GM19395 (cell line): ENCODE data around the gene KSR2.
"Not testable (repeated sequence)": the region's sequence is repeated elsewhere in the genome, so short reads cannot be mapped to it uniquely, and the experiment has no call there.

Experiments used
- ATAC-seq: cut with Tn5 transposase; IDR thresholded peaks from one replicate; pipeline ENCODE4 v1.9.1; 2021; ENCODE audit warnings: mild to moderate bottlenecking, moderate library complexity; ENCODE audit not compliant: unreplicated experiment

The KSR2 gene

GRCh38 chr12:117860787-117861290 lies 108.0 kb downstream of the KSR2 start:
- ATAC-seq: not testable (repeated sequence)

DNA sequence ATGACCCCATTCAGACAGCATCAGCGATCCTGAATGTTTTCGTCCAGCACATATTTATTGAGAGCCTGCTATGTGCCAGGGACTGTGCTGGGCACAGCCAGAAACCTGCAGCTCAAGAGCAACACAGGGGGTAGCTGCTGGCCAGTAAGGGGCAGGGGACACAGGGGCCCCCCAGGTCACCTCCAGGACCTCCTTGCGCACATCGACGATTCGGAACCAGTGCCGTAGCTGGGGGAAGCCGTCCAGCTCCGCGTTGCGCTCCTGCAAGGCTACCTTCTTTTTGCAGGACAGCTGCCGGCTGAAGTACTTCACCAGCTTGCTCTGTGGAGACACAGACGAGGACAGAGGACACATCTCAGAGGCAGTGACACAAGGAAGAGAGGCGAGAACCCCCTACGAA lies 108.7 kb downstream of the KSR2 start:
- no peak for ATAC-seq

- no peak for ATAC-seq
Observed at GRCh38 chr12:117857632-117858612, 110.9 kb downstream of the KSR2 start.

- ATAC-seq: not testable (repeated sequence)
Observed at GRCh38 chr12:117857139-117857538, 111.7 kb downstream of the KSR2 start.

DNA sequence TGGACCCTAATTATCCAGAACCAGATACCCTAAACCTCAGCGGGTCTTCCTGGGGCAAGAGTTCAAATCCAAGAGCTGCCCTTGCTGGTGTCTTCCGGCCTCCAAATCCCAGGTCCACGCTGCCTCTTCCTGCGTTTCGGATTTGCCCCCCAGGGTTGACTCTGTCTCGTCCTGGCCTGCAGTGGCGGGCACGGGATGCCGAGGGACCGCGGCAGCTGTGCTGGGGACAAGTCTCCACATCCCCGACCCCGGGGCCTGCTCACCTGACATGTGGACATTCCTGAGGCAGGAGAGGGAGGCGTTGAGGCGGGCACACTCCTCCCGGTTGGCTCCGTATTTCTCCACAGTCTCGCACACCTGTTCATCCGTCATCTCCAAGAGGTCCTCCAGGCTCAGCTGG lies 113.6 kb downstream of the KSR2 start:
- no peak for ATAC-seq

GRCh38 chr12:117854339-117855012 lies 114.3 kb downstream of the KSR2 start:
- no peak for ATAC-seq

- ATAC-seq: no peak
Observed at GRCh38 chr12:117853600-117853999, 115.2 kb downstream of the KSR2 start.

DNA sequence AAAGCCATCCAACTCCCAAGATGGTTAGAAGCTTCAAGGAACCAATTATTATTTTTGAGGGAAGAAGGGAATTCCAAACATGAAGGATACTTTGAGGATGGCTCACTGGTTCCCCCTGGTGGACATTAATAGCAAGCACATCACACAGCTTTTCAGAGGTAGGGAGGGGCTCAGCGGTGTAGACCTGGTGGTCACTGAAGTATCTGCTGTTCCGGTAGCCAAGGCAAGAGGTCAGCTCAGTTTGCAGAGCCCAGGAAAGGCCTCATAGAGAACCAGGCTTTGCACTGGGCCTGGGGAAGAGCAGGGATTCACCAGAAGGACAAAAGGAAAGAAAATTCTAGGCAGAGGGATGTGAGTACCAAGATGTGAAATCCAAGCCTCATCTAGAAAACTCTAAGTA lies 118.7 kb downstream of the KSR2 start:
- no peak for ATAC-seq

DNA sequence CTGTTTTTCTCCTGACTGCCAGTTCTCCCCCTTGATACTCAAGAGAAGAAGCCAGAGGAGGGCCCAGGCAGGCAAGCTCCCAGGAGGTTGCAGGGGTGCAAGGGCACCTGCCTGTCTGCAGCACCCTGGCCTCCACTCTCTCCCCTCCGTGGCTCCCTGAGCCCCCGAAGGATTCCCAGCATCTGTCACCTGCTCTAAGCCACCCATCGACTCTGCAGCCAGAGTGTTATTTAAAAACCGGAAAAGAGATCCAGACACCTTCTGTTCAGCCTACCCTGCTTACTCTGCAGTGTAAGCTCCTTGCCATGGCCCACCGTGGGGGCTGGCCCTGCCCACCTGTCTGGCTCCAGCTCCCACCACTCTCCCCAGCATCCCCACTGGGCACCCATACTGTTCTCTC lies 121.4 kb downstream of the KSR2 start:
- no peak for ATAC-seq

DNA sequence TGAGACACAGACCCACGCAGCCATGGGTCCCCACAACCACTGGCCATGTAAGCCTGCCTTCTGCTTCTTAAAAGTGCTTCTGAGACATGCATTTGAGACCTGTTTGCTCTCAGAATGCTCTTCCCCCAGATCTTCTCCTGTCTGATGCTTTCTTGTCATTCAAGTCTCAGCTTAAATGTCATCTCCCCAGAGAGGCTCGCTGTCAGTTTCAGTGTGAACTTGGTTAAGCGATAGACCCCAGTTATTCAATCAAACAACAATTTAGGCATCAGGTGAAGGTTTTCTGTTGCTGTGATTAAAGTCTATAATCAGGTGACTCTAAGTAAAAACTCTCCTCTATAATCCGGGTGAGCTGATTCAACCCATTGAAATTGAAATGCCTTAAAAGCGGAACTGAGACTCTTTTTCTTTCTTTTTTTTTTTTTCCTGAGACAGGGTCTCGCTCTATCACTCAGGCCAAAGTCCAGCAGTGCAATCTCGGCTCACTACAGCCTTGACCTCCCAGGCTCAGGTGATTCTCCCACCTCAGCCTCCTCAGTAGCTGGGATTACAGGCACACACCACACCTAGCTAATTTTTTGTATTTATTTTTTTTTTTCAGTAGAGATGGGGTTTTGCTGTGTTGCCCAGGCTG lies 123.4 kb downstream of the KSR2 start:
- ATAC-seq: no peak

DNA sequence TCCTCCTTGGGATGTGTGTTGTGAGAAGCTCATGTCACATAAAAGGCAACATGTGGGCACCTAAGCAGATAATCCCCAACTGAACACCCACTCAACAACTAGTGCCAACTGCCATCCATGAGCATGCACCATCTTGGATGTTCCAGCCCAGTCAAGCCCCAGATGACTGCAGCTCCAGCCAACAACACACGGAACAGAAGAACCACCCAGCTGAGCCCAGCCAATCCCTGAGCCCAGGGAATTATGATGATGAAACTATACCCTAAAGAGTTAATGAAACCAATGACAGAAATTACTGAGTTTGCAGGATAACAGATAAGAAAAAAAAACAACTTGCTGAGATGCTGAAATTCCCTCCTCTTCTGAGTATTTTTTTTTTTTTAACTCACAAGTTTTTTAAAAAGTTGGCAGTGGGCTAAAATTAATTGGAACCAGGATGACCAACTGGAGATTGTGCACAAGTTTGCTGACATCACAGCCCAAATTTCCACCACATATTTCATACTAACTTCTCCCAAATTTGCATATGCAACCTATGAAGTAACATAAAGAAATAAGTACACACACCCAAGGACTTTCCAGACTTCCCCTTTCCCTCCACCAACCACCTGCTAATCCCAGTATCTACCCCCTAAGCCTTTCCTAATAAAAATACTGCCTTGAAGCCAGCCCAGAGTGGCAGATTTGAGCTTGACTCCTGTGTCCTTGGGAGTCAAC lies 124.5 kb downstream of the KSR2 start:
- no peak for ATAC-seq

- no peak for ATAC-seq
Observed at GRCh38 chr12:117842630-117843029, 126.2 kb downstream of the KSR2 start.

DNA sequence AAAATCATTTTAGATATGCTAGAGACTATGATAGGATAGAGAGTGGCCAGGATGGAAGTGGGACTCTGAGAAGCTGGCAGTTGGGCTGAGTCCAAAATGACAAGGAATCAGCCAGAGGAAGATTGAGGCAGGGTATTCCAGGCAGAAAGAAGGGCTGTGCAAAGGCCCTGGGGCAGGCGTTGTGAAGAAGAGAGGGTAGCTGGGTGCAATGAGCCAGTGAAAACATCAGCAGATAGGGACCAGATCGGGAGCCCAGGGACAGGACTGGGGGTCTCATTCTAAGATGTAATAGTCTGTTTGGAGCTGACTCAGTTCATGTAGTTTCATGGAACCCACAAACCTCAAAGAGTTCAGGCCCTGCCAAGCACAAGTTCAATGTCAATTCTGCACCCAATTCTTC lies 126.6 kb downstream of the KSR2 start:
- ATAC-seq: no peak

- no peak for ATAC-seq
Observed at GRCh38 chr12:117837737-117838050, 131.1 kb downstream of the KSR2 start.

GRCh38 chr12:117836999-117837736 lies 131.6 kb downstream of the KSR2 start:
- ATAC-seq: no peak

DNA sequence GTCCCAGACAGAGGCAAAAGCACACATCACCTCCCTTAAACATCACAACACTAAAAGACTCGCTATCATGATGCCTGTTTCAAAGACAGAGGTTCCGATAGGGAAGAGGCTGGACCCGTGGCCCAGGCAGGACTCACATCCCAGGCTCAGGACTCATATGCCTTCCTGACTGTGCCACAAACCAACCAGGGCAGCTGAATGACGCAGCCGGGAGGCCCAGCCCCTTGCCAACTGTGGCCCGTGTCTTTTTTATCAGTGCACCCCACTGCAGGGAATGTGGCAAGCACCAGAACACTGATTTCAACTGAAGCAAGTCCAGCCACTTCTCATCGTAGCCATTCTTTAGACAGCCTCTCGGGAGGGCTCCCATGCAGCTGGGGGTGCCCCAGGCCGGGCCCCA lies 132.3 kb downstream of the KSR2 start:
- ATAC-seq: no peak

DNA sequence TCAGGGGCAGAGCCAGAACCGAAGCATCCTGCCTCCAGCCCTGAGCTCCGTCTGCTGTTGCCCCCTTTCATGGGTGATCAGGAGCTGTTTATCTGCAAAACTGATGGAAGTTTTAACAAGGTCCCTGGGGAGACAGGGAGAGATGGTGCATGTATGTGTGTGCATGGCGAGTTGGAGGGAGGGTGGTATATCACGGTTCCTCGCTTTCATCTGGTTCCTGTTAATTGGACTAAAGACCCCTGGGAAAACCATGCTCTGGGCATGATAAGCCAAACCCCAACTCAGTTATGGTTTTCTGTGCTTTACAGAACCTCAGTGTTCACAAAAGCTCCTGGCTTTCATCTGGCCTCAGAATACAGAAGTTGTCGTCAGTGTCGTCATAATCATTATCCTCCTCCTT lies 133.6 kb downstream of the KSR2 start:
- ATAC-seq: no peak

DNA sequence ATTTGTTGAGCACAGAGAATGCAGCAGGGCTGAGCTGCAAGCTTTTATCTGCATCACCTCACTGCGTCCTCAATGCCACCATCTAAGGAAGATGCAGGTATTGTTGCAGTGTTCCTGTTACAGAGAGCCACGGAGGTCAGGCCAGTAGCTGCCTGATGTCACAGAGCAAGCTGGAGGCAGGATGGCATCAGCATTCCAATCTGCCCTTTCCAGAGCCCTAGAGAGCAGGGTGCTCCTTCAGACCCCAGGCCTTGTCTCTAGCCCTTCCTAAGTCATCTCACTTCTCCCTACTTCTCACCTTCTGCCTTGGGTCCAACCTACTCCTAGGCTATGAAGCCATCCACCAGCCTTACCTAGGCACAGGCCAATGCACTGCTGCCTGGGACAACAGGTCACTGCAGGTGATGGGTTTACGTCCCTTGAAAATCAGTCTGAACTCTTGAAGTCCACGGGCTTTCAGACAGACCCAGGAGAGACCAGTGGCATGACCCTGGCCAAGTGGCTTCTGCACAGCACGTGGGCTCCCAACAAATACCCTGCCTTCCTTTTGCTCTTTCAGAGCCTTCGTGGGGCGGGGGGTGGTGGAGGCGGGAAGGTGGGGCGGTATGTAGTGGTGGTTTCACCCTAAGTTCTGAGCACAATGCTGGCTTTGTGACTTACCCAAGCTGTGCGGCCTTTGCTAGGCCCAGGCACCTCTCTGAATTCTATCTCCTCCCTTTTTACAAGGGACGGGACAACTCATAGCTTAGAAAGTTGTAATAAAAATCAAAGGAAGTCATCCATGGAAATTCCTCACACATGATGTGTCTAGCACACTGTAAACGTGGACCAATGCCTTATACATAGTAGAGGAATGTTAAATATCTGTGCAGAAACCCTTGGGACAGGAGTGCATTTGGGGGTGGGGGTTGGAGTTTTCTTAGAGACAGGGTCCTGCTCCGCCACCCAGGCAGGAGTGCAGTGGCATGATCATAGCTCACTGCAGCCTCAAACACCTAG lies 136.0 kb downstream of the KSR2 start:
- ATAC-seq: no peak

- no peak for ATAC-seq
Observed at GRCh38 chr12:117830471-117830870, 138.3 kb downstream of the KSR2 start.
